ENCODE results near the gene POLR2J3.
"Not testable (repeated sequence)": the region's sequence is repeated elsewhere in the genome, so short reads cannot be mapped to it uniquely, and the experiment has no call there.

GRCh38 chr7:102614346-102614697 is 41.9 kb upstream of the POLR2J3 start:
- not testable (repeated sequence) for TF ChIP-seq CTCF (IDR thresholded peaks at IDR 0.05; ENCODE audit: poor library complexity); EZH2phosphoT487 (IDR thresholded peaks at IDR 0.05; ENCODE audit: low read depth, severe bottlenecking, unreplicated experiment); EZH2 (IDR thresholded peaks at IDR 0.05; ENCODE audit: borderline replicate concordance)
